HG02642 (cell line): ENCODE data around the gene ZMYND11.
A peak's percentile ranks its signal among the peaks of the same experiment; 100 is the strongest.
"Not testable (repeated sequence)": the region's sequence is repeated elsewhere in the genome, so short reads cannot be mapped to it uniquely, and the experiment has no call there.

ENCODE experiments used
- ATAC-seq: cut with Tn5 transposase; IDR thresholded peaks from one replicate; pipeline ENCODE4 v1.9.1; 2021; ENCODE audit warnings: mild to moderate bottlenecking; ENCODE audit not compliant: unreplicated experiment, poor library complexity

ZMYND11 gene

DNA sequence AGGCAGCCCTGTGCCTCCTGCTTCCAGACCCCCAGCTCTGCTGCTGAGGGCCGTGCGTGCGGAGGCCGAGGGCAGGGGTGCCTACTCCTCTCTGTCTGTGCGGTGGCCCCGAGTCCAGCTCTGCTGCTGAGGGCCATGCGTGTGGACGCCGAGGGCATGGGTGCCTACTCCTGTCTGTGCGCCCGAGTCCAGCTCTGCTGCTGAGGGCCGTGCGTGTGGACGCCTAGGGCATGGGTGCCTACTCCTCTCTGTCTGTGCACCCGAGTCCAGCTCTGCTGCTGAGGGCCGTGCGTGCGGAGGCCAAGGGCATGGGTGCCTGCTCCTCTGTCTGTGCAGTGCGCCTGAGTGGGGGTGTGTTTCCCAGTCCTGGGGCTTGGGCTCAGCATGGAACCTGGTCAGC is 142.7 kb downstream of the ZMYND11 start:
- ATAC-seq = no peak

DNA sequence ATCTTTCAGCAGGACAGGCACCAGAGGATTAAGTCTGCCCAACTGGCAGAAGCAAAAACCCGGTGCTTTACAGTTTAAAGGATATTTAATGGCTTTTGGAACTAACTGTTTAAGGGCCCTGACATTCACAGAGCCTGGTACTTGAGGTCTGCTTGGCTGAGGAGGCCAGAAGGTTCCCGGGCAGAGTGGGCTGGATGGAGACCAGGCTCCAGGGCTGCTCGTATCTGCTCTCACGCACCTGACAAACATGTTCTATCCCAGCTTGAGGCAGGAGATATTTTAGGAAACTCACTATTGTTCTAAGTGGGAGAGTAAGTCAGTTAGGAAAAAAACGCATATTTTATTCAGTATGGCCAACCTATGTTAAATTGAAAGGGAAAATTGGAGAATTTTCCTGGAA is 143.5 kb downstream of the ZMYND11 start:
- no peak for ATAC-seq

DNA sequence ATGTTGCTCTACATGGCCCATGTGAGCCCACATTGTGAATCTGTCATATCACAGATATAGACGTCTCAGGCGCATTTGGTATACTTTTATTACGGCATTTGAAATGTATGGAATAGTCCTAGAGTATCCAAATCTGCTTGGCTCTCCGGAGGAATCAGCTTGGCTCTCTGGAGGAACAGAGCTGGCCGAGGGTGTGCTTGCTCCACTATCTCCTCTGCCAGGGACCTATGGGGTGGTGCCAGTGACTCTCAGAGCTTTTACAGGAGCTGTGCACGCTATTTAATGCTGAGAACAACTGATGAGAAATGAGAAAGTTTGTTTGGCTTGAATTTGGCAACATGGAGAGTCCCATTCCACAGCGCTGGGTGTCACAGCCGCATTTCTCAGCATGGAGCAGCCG is 144.0 kb downstream of the ZMYND11 start:
- no peak for ATAC-seq

DNA sequence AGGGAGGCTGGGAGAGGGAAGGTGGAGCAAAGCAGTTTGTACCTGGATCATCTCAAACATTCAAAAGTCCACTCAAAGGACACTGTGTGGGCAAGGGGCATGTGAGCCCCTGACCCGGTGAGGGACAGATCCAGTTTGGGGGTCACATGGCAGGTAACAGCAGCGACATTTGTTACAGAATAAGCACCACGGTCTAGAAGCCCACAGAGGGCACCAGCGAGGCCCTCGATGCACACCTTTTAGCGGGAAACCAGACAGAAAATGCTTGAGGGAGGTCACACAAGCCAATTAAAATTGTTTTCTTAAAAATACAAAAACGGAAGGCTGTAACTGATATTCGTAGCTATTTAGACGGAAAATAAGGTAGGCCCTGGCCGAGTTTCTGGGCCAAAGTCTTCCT is 144.4 kb downstream of the ZMYND11 start:
- ATAC-seq = no peak

DNA sequence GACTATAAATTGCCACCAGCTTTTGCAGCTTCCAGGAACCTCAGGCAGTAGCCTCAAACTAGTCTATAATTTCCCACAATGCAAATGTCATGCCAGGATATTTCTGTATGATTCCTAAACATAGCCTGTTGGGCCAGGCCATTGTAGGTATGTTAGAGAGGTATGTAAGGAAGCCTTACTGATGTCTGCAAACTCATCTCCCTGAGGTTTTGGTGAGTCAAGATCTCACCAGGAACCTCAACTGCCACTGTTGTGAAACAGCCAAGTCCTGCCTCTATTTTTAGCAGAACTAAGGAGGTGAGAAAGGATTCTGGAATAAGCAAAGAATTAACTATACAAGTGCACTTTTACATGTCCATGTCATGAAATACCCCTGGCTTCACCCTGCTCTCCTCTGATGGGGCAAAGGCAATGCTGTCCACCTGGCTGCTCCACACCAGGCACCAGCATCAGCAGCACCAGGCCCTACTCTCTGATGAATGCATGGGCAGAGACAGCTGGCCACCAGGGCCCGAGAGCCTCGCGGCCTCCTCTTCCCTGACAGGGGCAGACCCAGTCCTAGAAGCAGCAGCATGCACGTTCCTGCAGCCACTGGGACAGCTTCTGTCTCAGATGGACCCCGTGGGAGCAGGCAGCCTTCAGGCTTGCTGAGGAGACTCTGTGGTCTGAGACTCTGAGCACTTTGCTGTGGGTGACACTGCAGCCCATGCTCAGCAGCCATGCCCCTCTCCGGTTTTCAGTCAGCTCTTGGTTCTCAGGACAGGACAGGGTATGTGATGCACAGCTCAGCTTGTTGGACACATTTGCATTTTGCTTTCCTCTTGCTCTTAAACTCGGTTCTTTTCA is 147.3 kb downstream of the ZMYND11 start:
- ATAC-seq = no peak

DNA sequence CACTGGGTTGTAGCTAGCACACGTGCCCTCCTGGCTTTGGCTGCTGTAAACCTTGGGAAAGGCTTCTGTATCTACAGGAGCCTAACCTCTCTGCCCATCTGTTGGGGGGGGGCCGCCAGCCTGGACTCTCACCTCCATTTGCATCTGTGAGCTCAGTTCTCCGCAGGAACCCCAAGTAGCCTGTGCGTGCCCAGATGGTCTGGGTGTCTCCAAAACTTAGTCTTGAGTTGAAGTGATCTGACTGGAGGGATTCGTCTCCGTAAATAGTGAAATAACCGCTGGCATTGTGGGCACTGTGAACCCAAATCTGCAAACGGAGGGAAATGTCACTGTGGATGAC is 147.9 kb downstream of the ZMYND11 start:
- no peak for ATAC-seq

DNA sequence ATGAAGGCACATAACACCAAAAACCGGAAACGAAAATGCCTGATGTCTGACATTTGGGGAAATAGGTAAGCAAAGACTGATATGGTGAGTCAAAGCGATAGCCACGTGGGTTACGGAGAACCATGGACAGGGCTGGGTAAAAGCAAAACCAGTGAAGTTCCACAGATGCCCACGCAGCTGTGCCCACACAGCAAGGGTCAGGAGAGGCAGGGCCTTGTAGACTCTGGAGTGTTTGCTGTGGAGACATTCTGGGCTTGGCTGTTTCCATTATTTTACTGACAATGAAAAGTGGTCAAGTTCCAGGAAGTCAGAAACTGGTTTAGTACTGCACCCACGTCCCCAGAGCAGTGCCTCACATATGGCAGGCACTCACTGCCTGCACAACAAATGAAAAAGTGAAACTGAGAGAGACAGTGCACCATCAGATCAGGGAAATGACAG is 148.7 kb downstream of the ZMYND11 start:
- ATAC-seq = peak; percentile 88

DNA sequence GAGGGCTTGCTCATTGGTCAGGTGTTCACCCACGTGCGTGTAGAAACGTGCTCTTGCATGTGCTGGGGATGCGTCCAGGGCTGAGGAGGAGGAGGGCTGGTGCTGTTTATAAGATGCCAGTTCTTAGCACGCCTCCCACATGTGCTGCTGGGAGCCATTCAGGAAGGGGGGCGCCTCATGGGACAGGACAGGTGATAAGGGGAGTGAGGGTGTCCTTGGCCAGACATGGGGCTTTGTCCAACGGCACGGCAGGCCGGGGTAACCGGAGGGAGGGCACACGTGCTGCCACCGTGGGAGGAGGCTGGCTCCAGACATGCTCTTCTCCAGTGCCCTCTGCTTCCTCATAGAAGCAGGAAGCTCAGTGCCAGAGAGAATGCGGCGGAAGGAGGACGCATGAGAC is 150.0 kb downstream of the ZMYND11 start:
- no peak for ATAC-seq

DNA sequence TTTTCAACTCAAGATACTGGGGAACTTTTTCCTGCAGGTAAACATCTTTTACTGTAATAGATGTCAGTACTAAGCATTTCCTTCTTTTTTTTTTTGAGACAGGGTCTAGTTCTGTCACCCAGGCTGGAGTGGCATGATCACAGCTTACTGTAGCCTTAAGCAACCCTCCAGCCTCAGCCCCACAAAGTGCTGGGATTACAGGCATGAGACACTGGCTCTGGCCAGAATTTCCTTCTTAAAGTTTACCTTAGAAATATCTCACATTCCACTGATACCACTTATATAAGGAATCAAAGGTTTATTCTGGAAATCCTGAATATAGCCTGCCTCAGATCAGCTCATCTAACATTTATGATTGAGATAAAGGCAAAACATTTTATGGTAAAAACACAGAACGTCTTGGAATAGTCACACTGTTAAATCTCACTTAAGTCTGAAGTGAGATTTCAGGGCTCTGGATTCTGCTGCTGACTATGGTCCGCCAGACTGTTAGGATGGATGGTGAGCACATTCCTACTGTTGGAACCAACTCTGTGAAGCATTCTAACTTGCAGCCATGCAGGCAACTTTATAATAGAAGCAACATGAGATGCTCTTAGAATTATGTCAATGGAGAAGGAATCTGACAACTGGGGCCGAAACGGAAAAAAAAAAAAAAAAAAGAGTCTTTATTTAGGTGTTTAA is 151.9 kb downstream of the ZMYND11 start:
- no peak for ATAC-seq

DNA sequence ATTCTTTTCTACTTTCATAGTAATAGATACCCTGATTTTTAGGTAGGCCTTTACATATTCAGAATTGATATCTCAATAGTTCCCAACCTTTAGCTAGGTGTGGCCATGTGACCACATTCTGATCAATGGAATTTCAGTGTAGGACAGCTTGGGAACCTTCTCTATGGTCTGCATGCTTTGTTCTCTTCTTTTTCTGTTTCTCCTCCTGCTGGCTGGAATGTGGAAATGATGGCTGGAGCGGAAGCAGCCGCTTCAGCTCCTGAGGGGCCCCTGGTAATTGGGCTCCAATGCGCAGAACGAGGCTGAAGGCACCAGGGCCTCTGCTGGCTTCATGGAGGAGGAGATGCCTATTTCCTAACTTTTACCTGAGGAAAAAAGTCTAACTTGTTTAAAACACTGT is 152.6 kb downstream of the ZMYND11 start:
- ATAC-seq = no peak

DNA sequence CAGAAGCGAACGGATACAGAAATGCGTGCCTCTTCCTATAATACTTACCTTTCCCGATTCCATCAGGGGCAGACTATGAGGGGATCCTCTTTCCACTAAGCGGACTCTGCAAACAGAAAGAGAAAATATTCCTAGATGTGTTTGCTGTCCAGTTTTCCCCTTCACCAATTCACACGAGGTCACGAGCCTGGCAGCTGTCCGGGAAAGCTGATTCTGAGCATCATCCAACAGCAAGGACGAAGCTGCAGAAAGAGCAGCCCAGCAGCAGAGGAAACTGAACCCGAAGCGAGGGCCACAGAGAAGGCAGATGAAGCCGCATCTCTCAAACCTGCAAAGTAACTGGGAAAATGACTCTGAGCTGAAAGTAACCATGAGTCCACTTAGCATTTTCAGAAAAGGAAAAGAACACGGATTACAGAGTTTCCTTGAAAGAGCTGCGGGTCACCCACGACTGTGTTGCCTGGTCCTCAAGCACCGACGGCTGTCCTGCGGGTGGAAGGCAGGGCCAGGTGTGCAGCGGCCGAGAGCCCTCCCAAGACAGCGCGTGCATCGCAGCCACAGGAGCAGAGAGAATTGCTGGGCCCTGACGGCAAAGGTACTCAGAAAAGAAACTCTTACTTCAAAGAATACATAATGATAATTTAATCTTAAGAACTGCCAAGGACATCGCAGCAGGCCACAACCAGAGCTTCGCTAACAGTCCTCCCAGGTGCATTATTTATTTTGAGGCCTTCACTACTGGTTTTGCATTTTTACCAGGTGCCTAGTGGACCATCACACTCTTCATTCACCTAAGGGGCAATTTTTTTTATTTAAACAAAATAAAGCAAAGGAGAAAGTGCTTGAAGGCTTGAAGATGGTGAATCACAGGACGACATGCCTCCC is 153.3 kb downstream of the ZMYND11 start:
- ATAC-seq = no peak

DNA sequence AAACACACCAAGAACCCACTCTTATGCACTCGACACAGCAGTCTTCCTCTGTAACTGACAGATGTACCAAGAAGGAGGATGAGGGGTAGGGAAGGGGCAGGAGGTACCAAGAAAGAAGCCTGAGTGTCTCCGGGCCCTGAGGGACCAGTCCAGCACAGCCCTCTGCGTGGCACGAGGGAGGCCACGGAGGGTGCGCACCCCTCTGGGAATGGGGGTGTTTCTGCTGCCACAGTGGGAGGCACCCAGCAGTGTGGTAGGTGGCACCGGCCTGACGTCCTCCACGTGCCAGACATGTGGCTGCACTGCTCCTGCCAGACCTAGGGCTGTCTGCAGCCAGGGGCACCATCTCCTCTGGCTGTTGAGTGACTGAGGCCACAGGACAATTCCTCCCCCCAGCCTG is 154.3 kb downstream of the ZMYND11 start:
- ATAC-seq = no peak

DNA sequence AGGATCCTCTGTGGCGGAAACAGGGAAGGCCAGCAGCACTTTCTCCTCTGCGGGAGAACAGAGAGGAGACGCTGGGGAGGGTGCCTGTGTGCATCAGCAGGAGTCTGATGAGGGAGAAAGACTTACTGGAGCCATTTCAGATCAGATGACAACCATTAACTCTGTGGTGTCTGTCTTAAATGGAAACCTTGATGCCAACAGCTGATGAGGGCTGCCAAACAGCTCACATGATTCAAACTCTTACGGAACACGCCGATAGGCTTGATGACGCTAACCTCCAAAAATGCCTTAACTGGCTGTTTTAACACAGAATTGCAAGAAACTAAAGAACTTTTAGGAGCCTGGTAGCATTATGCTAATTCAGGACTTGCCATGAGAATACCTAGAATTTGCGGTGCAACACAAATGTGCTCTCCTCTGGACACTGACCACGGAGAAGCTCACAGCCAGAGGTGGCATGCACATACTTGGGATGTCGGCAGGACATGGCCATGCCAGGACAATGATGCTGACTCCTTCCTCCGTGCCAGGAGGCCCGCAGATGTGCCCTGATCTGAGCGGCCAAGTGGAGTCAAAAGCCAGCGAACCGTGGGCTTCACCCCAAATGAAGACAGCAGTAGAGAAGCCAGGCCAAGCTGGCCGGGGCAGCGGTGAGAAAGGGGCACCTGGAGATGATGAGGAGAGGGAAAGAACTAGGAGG is 154.9 kb downstream of the ZMYND11 start:
- ATAC-seq = no peak

DNA sequence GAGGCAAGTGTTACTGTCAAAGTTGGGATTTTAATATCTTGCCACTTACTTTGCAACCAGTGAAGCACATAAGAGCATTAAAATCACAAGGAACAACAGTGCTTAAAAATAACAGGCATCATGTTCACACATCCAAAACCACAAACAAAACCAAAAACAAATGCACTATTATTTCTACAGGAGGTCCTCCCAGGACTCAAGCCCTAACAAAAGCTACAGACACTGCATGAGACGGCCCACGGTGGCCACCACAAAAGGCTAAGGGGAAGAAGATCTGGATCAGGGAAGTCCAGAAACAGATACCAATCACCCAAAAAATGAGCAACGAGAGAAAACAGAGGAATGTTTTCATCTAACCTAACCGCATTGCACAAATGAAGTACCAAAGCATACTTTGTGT is 158.4 kb downstream of the ZMYND11 start:
- ATAC-seq = no peak

DNA sequence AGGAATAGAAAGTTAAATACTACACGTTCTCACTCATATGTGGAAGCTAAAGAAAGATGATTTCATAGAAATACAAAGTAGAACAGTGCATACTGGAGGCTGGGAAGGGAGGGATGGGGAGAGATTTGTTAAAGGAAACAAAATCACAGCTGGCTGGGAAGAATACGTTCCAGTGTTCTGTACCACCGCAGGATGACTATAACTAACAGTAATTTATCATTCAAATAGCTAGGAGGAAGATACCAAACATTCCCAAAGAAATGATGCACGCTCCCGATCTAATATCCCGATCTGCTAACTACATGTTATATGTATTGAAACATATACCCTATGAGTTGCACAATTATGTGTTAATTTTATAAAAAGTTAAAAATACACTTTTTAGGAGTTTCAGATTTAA is 162.3 kb downstream of the ZMYND11 start:
- ATAC-seq = no peak

DNA sequence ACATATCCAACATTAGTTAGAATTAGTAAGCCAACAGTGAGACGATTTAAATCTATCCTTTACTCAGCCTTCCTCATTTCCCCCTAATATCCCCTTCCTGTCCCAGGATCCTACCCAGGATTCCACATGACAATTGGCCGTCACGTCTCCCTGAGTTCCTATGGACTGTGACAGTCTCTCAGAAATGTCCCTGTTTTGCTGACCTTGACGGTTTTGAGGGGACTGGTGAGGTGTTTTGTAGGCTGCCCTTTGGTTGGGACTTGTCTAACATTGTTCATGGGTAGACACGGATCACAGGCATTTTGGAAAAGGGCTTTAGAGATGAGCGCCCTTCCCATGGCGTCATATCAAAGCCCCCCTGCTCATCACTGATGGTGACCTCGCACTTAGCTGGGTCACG is 162.8 kb downstream of the ZMYND11 start:
- no peak for ATAC-seq

DNA sequence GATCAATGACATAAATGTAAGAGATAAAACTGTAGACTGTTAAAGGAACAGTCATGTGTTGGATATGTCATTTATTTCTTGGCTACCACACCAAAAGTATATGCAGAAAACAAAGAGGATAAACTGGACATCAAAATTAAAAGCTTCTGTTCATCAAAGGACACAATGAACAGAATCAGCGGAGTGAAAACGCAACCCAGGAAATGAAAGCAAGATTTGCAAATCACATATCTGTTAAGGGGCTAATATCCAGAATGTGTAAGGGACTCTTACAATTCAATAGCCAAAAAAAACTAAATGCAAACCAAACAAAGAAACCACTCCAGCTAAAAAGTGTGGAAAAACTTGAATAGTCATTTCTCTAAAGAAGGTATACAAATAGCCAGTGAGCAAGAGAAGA is 164.3 kb downstream of the ZMYND11 start:
- peak; percentile 48 for ATAC-seq

DNA sequence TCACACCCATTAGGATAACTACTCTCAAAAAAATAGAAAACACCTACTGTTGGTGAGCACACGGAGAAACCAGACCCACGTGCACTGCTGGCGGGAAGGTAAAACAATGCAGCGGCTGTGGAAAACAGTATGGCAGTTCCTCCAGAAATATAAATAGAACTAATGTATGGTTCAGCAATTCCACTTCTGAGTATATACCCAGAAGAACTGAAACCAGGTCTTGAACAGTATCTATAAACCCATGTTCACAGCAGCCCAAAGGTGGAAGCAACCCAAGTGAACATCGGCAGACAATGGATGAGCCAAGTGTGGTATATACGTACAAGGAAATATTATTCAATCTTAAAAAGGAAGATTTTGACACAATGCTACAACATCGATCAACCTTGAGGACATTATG is 164.7 kb downstream of the ZMYND11 start:
- peak; percentile 50 for ATAC-seq

DNA sequence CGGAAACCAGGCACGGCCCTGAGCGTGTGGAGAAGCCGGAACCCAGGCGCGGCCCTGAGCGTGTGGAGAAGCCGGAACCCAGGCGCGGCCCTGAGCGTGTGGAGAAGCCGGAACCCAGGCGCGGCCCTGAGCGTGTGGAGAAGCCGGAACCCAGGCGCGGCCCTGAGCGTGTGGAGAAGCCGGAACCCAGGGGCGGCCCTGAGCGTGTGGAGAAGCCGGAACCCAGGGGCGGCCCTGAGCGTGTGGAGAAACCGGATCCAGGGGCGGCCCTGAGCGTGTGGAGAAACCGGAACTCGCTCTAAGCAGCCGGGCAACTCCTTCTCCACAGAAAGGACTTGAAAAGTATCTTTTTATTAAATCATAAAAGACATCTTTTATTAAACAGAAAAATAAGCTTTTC is 165.3 kb downstream of the ZMYND11 start:
- not testable (repeated sequence) for ATAC-seq

DNA sequence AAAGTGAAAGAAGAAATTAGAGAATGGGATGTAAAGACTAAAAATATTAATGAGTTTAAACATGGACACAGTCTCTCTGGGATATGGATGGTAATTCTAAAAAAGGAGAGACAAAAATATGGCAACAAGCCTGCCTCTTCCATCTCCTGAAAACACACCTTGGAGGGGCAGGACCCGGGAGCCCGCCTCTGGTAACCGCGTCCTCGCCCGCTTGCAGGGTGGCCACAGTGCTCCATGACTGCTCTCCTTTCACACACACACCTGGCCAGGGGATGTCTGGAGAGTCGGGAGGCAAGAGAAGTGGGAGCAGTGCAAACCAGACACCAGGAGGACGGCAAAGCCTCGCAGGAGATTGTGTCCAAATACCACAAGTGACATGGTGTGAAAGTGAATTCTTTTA is 166.3 kb downstream of the ZMYND11 start:
- no peak for ATAC-seq
